AG04449 (cell line): Measurements from ENCODE around the gene CASK.

Experiments
- CTCF ChIA-PET: fragments of 350-600 bp; formaldehyde crosslinking; extraction: SDS; loops from one replicate; lab custom pipeline; 2021; ENCODE audit warnings: antibody characterized with exemption; lab: Yijun Ruan, JAX
- POLR2A ChIA-PET: fragments of 400-600, 350-600 bp; formaldehyde crosslinking; extraction: SDS; loops from one replicate; lab custom pipeline; 2020; ENCODE audit warnings: antibody characterized with exemption, inconsistent platforms; lab: Yijun Ruan, JAX
- DNase-seq: peaks from one replicate; pipeline ENCODE4 v3.0.0-alpha.2; 2010; ENCODE audit warnings: low read depth, low spot score
- H3K4me3 ChIP-seq: 2 replicates; pipeline ENCODE4 v1.5.1; 2011; ENCODE audit warnings: low read depth, mild to moderate bottlenecking, control low read depth, low read length
- CTCF ChIP-seq: IDR thresholded peaks from one replicate; pipeline ENCODE4 v1.5.1; 2011; ENCODE audit warnings: mild to moderate bottlenecking, moderate library complexity, low read length, control low read depth, inconsistent platforms; ENCODE audit not compliant: insufficient read depth; ENCODE audit errors: missing control alignments

Gene CASK

GRCh38 chrX:41868392-41868977, 54.9 kb downstream of the CASK start:
- no peak for TF ChIP-seq CTCF
- no peak for DNase-seq
- H3K4me3 ChIP-seq: no peak overlapping the region
- ChIA-PET POLR2A (no interaction called here), CTCF (no interaction called here)

GRCh38 chrX:41863343-41864203, 59.8 kb downstream of the CASK start:
- ChIA-PET POLR2A (no interaction called here), CTCF (no interaction called here)
- no peak for DNase-seq
- no peak for TF ChIP-seq CTCF
- H3K4me3 ChIP-seq: no peak overlapping the region

GRCh38 chrX:41862562-41863184, 60.7 kb downstream of the CASK start:
- CTCF ChIA-PET: no interaction called here
- POLR2A ChIA-PET: no interaction called here
- H3K4me3 ChIP-seq: no peak overlapping the region
- no peak for DNase-seq
- no peak for TF ChIP-seq CTCF

- H3K4me3 ChIP-seq: no peak overlapping the region
- DNase-seq: no peak
- CTCF ChIA-PET: no interaction called here
- no peak for TF ChIP-seq CTCF
- POLR2A ChIA-PET: no interaction called here
These were observed 65.1 kb downstream of the CASK start for GRCh38 chrX:41858161-41858775.

- no peak for TF ChIP-seq CTCF
- ChIA-PET POLR2A (no interaction called here), CTCF (no interaction called here)
- H3K4me3 ChIP-seq: no peak overlapping the region
- DNase-seq: no peak
These were observed 65.7 kb downstream of the CASK start for GRCh38 chrX:41857670-41858069.

- CTCF ChIA-PET: no interaction called here
- DNase-seq: no peak
- no peak overlapping the region for H3K4me3 ChIP-seq
- no peak for TF ChIP-seq CTCF
- POLR2A ChIA-PET: no interaction called here
These were observed 76.6 kb downstream of the CASK start for GRCh38 chrX:41846714-41847113.
